Erythroblast (primary cell): ENCODE results near the gene CRYL1.

Source experiments
- GATA1 ChIP-seq: IDR thresholded peaks from 2 replicates; pipeline ENCODE4 v1.6.1; 2011; ENCODE audit warnings: low read depth, mild to moderate bottlenecking, control low read depth, low read length, moderate library complexity
- POLR2A ChIP-seq: IDR thresholded peaks from 2 replicates; pipeline ENCODE4 v1.6.1; 2011; ENCODE audit warnings: mild to moderate bottlenecking, low read length

GRCh38 chr13:20402881-20403280 lies 122.8 kb downstream of the CRYL1 start:
- TF ChIP-seq POLR2A (no peak), GATA1 (no peak)
